Glomerular endothelial cell (primary cell): ENCODE results near the gene SIM2. TPM values are rescaled to one million over a fixed set of nuclear protein-coding genes. Genes with fewer than 3 reads are reported as not detected.

Experiments used
- DNase-seq: peaks from one replicate; pipeline ENCODE4 v3.0.0-alpha.2; 2011; ENCODE audit warnings: low read depth, low spot score; ENCODE audit errors: extremely low read depth
- total RNA-seq: library from RNA; depleted of rRNA; stranded (reverse); fragments of >200 nt; gene quantifications from 2 replicates; pipeline ENCODE4 v1.2.3, GENCODE V29; 2015

The SIM2 gene
- total RNA-seq, 1 donor from 2014 or later: 0.47 TPM

DNA sequence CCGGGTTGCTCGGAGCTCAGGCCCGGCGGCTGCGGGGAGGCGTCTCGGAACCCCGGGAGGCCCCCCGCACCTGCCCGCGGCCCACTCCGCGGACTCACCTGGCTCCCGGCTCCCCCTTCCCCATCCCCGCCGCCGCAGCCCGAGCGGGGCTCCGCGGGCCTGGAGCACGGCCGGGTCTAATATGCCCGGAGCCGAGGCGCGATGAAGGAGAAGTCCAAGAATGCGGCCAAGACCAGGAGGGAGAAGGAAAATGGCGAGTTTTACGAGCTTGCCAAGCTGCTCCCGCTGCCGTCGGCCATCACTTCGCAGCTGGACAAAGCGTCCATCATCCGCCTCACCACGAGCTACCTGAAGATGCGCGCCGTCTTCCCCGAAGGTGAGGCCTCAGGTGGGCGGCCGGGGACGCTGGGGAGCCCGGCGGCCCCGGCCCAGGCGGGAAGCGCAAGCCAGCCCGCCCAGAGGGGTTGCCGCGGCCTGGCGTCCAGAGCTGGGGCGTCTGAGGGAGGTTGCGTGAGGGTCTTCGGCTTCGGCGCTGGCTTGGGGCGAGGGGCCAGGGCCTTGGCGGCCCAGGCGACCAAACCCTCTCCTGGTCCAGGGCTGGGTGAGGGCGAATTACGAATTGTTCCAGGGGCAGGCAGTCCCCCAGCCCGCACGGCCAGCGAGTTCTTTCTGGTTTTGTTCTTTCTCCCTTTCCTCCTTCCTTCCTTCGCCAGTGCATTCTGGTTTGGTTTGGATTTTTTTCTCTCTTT lies 805 bp downstream of the SIM2 start:
- no peak for DNase-seq

DNA sequence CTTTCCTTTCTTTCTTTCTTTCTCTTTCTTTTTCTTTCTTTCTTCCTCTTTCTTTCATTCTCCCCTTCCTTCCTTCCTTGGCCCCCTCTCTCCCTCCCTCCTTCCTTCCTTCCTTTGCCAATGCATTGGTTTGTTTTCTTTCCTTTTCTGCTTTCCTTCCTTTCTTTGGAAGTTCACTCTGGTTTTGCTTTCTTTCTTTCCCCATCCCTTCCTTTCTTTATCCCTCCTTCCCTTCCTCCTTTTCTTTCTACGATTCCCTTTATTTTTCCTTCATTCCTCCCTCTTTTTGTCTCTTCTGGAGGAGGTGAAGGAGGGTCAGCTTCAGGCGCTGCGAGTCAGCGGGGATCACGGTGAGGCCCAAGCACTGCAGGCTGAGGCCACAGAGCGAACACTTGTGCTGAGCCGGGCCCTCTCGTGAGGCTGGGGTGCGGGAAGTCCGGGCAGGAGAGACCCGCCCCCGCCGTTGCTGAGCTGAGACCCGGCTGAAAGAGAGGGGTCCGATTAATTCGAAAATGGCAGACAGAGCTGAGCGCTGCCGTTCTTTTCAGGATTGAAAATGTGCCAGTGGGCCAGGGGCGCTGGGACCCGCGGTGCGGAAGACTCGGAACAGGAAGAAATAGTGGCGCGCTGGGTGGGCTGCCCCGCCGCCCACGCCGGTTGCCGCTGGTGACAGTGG lies 1.5 kb downstream of the SIM2 start:
- no peak for DNase-seq

DNA sequence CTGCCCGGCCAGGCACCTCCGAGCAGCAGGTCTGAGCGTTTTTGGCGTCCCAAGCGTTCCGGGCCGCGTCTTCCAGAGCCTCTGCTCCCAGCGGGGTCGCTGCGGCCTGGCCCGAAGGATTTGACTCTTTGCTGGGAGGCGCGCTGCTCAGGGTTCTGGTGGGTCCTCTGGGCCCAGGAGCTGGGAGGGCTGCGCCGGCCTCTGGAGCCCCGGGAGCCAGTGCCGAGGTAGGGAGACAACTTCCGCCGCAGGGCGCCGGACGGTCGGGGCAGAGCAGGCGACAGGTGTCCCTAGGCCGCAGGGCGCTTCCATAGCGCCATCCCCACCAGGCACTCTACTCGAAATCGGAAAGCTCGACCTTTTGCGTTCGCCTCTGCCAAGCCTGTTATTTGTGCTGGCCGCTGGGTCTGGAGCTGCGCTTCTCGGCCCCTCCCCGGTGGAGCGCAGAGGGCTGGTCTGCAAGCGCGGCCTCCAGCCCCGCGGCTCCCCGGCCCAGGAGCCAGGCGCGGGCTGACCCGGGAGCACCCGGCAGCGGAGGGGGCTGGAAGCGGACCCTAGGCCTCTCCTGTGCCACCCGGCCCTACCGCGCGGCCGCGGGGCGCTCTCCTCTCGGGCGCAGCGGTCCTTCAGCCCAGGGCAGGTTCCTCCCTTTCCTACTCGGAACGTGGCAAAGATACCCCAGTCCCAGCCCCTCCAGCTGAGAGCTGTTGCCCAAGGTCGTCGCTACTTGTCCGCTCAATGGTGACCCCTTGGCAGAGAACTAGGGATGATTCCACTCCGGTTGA lies 2.2 kb downstream of the SIM2 start:
- DNase-seq: no peak

DNA sequence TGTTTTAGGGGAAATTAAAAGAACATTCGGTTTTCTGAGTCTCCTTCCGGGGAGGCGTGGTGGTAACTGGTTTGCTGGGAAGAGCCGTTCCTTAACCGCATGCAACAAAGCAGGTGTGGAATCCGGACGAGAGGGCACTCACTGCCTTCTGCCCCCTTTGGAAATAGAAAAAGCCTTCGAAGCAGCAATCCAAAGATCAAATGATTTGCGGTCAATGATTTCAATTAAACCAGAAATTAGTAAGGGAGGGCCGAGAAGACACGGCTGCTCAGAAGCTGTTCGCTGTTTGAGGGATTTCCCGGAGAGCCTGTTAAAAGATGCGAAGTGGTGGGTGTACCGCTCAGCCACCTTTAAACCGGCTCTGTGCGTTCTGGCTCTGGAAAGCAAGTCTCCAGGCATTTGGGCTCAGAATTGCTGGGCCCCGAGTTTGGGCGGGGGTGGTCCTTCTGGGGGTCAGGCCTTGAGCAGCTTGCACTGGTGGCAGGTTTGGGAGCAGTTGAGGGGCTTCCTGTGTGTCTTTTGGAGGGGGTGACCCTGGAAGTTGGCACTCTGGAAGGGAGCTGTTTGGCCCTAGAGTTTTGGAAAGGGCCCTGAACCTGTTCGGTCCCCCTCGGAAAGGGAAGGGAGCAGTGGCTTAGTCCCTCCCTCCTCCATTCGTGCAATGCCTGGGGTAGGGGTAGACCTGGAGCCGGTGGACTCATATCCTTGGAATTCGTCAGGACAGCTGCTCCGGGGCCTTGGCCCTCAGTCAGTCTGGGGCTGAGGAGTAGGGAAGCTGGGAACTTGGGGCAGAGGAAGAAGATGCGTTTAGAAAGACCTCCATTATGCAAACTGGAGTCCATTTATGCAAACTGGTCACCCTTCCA lies 3.1 kb downstream of the SIM2 start:
- no peak for DNase-seq

DNA sequence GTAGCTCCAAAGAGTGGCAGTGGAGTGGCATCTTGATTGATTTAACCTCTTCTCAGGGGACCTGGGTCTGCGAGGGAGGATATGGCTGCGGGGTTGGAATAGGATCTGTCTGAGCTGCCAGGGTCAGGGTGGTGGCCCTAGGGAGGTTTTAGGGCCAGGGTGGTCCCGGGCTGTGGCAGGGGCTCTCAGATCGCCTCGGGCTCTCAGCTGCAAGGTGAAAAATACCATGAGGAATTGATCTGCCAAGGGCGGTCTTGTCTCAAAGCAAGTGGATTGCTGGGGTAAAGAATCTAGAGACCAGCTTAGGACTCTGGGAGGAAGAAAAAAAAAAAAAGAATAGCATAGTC lies 3.7 kb downstream of the SIM2 start:
- no peak for DNase-seq

DNA sequence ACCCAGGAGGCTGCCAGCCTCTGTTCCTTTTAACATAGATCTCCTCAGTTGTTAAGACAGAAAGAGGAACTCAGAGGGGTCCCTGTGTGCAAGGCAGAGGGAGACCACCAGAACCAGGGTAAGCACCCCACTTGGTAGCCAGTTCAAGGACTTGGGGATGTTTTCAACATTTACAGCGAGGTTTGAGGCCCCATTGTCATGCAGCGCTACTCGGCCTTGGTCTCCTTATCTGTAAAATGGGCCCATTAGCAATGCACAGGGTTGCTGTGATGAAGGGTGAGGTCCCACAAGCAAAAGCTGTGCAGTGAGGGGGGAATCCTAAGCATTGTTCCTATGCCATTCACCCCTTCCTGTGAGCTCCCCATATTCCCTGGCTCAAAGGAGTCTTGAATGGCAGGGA lies 4.2 kb downstream of the SIM2 start:
- DNase-seq: no peak

DNA sequence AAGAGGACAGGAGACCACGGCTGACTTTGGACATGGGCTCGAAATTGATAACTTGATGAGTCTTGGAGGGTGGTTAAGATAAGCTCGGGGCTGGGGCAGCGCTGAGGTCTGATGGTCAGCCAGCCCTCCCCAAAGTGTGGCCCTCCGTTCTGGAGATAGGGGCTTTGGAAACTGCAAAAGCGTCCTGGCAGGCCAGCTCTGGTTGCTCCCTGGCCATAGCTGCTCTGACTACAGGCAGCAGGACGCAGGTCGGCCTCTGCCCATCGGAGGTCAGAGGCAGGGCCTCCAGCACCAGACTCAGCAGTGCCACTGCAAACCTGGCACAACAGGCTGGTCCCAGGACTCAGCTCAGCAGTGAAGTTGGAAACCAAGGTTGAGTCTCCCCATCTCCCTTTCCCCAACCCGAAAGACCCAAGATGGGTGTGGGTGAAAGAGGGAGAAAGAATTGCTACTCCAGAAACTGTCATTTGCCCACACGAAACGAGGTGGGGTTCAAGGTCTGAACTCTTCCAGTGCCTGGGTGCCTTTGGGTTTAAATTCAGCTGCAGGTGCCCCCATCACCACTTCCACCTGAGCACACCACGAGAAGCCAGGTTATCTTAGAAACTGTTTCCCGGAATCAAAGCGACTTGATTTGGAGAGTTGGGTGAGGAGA lies 4.8 kb downstream of the SIM2 start:
- DNase-seq: no peak

DNA sequence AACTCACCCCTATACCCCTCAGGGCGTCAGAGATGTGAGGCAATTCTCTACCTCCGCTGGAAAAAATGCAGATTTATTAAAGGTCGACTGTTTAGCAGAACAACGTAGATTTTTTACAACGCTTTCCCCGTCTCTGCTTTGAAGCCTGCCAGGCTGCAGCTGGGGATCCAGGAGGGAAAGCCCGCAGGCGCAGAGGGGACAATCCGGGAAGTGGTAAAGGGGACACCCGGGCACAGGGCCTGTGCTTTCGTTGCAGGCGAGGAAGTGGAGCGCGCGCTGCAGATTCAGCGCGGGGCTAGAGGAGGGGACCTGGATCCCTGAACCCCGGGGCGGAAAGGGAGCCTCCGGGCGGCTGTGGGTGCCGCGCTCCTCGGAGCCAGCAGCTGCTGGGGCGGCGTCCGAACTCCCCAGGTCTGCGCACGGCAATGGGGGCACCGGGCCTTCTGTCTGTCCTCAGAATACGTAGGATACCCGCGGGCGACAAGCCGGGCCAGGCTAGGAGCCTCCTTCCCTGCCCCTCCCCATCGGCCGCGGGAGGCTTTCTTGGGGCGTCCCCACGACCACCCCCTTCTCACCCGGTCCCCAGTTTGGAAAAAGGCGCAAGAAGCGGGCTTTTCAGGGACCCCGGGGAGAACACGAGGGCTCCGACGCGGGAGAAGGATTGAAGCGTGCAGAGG lies 5.5 kb downstream of the SIM2 start:
- no peak for DNase-seq

DNA sequence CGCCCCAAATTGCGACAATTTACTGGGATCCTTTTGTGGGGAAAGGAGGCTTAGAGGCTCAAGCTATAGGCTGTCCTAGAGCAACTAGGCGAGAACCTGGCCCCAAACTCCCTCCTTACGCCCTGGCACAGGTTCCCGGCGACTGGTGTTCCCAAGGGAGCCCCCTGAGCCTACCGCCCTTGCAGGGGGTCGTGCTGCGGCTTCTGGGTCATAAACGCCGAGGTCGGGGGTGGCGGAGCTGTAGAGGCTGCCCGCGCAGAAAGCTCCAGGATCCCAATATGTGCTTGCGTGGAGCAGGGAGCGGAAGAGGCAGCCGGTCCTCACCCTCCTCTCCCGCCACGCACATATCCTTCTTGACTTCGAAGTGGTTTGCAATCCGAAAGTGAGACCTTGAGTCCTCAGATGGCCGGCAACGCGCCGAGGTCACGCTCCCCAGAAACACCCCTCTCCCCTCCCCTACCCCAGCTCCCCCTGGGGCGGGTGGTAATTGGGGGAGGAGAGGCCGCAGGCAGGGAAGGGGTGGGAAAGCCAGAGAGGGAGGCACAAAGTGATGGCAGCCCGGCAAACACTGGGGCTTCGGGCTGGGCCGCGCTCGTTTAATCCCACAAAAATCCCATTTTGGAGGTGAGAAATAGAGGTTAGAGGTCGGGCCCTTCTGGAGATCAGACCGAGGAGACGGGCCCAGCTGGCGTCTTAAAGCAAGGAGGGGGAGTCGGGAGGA lies 6.2 kb downstream of the SIM2 start:
- DNase-seq: no peak

DNA sequence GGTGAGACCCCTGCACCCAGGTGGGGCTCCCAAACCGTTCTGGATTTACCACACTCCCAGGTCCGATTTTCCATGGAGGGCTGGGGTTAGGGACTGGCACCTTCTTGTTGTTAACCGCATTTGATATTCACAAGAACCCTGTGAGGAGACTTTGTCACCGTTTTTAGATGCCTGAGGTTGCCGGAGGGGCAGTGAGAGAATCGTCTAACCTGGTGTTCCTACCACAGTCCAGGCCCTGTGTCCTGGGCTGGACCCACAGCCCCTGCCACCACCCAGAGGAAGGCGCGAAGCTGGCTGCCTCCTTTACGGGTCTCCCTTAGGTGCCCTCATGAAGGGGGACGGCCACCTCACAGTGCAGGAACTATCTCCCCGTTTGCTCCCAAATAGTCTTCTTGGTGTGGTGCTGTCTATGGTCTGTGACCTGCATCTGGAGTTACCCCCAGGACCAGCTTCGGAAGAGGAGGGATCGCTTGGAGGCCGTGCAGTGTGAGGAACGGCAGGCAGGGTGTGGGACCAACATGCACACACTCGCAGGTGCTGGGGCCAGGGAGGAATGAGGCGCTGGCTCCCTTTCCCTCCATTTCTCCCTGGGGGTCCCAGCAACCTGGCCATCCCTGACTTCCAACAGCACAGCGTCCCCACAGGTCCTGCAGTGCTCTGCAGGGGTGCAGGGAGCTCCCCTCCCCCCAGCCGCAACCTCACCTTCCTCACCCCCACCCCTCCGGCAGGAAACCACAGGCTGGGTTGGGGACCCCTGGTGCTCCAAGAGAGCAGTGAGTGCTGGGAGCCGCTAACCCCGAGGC lies 7.0 kb downstream of the SIM2 start:
- DNase-seq: no peak

DNA sequence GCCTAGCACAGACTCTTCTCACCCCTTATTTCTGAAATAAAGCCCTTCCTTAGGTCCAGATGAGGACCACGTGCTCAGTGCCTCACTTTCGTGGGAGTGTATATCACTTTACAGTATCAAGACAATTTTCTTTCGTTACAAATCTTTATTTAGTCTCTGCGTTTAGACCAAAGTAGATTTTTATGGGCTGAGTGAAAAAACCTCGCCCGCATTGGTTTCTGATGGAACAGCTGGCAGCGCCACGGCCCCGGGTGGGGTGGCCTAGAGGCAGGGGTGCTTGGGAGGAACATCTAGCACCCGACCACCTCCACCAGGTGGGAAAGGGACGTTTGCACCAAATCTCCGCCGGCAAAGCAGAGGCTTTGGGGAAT lies 7.6 kb downstream of the SIM2 start:
- DNase-seq: no peak

DNA sequence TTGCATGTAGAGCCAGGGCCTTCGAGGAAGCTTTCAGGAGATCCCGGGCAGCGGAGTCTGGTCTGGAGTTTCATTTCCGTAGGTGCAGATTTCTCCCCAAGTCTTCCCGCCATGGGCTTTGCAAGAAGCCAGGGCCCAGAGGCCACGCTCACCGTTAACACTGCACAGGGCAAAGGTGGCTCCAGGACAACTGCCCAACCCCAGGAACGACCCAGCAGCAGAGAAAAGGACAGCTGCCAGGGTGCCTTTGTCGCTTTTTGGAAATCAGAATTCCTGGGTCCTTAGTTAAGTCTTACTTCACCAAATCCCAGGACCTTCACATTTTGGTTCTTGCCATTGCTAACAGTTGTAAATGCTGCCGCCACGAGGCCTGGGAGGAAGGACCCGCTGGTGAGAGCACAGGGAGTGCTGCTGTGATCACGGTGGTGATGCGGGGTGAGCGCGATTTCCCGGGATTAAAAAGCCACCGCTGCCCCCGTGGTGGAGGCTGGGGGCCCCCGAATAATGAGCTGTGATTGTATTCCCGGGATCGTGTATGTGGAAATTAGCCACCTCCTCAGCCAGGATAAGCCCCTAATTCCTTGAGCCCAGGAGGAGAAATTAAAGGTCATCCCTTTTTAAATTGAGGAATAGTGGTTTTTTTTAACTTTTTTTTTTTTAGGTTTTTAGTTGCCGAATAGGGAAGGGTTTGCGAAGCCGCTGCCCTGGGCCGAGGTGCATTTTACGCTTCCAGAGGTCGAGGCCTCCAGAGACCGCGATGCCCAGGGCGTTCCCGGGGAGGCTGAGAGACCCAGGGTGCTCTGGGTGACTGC lies 8.2 kb downstream of the SIM2 start:
- no peak for DNase-seq

DNA sequence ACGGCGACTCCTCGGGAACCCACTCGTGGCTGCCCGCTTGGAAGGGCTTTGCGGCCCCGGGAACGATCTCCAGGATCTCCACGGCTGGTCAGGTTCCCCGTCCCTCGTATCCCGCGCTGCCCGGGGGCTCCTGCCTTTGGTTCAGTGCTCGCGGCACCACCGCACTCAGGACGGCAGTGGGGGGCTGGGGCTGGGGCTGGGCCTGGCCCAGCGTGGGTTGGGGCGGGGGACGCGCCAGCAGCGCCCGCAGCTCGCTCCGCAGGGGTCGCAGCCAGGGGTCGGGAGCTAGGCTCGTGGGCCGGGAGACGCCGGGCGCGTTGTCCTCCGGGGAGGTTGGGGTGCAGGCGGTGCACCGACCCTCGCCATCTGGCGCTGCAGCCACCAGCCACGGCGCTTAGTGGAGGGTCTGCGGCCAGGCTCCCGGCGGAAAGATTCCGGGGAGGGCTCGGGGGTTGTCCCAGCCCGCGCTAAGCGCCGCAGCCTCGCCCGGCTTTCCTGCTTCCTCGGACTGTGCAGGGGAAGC lies 8.9 kb downstream of the SIM2 start:
- DNase-seq: no peak

DNA sequence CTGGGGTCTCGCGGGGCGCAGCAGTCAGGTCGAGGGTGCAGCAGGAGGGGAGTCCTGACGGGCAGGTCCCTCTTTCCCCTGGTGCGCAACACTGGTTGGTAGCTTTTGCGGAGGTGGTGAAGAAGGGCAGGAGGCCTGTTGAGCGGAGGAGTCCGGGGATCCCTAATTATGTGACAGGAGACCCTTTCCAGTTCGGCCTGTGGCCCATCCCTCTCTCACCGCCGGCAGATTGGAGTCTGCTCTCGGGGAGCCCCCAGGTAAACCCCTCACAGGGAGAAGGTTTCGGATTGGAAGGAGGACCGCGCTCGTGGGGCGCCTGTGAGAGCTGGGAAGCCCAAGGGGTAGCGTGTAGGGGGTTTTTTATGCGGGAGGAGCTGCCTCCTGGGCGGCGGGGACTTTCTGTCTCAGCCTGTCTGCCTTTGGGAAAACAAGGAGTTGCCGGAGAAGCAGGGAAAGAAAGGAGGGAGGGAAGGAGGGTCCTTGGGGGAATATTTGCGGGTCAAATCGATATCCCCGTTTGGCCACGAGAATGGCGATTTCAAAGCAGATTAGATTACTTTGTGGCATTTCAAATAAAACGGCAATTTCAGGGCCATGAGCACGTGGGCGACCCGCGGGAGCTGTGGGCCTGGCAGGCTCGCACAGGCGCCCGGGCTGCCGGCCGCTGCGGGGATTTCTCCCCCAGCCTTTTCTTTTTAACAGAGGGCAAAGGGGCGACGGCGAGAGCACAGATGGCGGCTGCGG lies 9.5 kb downstream of the SIM2 start:
- no peak for DNase-seq

DNA sequence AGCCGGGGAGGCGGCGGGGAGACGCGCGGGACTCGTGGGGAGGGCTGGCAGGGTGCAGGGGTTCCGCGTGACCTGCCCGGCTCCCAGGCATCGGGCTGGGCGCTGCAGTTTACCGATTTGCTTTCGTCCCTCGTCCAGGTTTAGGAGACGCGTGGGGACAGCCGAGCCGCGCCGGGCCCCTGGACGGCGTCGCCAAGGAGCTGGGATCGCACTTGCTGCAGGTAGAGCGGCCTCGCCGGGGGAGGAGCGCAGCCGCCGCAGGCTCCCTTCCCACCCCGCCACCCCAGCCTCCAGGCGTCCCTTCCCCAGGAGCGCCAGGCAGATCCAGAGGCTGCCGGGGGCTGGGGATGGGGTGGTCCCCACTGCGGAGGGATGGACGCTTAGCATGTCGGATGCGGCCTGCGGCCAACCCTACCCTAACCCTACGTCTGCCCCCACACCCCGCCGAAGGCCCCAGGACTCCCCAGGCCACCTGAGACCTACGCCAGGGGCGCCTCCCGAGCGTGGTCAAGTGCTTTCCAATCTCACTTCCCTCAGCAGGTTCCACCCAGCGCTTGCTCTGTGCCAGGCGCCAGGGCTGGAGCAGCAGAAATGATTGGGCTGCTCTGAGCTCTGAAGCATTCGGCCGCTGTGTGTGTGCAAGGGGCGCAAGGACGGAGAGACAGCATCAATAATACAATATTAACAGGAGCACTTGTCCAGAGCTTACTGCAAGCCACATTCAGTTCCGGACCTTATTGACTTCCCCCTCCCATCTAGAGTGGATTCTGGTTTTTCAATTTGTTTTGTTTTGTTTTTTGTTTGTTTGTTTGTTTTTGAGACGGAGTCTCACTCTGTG lies 10.3 kb downstream of the SIM2 start:
- DNase-seq: no peak
